Measurements from ENCODE around the gene MEIOSIN. TPM values are rescaled to one million over a fixed set of nuclear protein-coding genes. Genes with fewer than 3 reads are reported as not detected.
A peak's percentile ranks its signal among the peaks of the same experiment; 100 is the strongest.

MEIOSIN gene
- total RNA-seq, 4 donors from 2014 or later, result not detected

- H3K27me3 ChIP-seq, result no peaks in the 10 kb centered on the region
- no peak overlapping the region for H3K27ac ChIP-seq
- H3K4me1 ChIP-seq, result peaks cover 0 to 6% (median 0%) of the 10 kb centered on the region in 4 donors
- no peaks in the 10 kb centered on the region for H3K9me3 ChIP-seq
- H3K4me3 ChIP-seq, result no peak overlapping the region
- DNase-seq, result no peak
- TF ChIP-seq POLR2A (IDR thresholded peaks at IDR 0.05), result no peak
- no peak for TF ChIP-seq CTCF (IDR thresholded peaks at IDR 0.05)
- H3K36me3 ChIP-seq, result no peaks in the 10 kb centered on the region
Measured at GRCh38 chr19:45800070-45800553, 66.9 kb downstream of the MEIOSIN start.

- no peaks in the 10 kb centered on the region for H3K36me3 ChIP-seq
- no peak overlapping the region for H3K4me3 ChIP-seq
- TF ChIP-seq CTCF (IDR thresholded peaks at IDR 0.05) (no peak), POLR2A (IDR thresholded peaks at IDR 0.05) (no peak)
- DNase-seq, result no peak
- no peaks in the 10 kb centered on the region for H3K27me3 ChIP-seq
- H3K9me3 ChIP-seq, result no peaks in the 10 kb centered on the region
- H3K27ac ChIP-seq, result no peak overlapping the region
- H3K4me1 ChIP-seq, result peaks cover 0 to 6% (median 0%) of the 10 kb centered on the region in 4 donors
Measured at GRCh38 chr19:45801603-45802175, 68.5 kb downstream of the MEIOSIN start.

- TF ChIP-seq POLR2A (IDR thresholded peaks at IDR 0.05) (no peak), CTCF (IDR thresholded peaks at IDR 0.05) (no peak)
- H3K4me1 ChIP-seq, result peaks cover 0 to under 1% (median 0%) of the 10 kb centered on the region in 4 donors
- no peaks in the 10 kb centered on the region for H3K27me3 ChIP-seq
- DNase-seq, result no peak
- no peaks in the 10 kb centered on the region for H3K9me3 ChIP-seq
- no peaks in the 10 kb centered on the region for H3K36me3 ChIP-seq
- no peak overlapping the region for H3K27ac ChIP-seq
- H3K4me3 ChIP-seq, result no peak overlapping the region
Measured at GRCh38 chr19:45804140-45804958, 71.1 kb downstream of the MEIOSIN start.

GRCh38 chr19:45804959-45805230 lies 71.7 kb downstream of the MEIOSIN start:
- no peaks in the 10 kb centered on the region for H3K36me3 ChIP-seq
- TF ChIP-seq POLR2A (IDR thresholded peaks at IDR 0.05), result no peak
- peaks cover 0 to 6% (median 0%) of the 10 kb centered on the region in 4 donors for H3K4me1 ChIP-seq
- H3K27ac ChIP-seq, result no peak overlapping the region
- no peak for DNase-seq
- no peak overlapping the region for H3K4me3 ChIP-seq
- H3K9me3 ChIP-seq, result no peaks in the 10 kb centered on the region
- H3K27me3 ChIP-seq, result no peaks in the 10 kb centered on the region

GRCh38 chr19:45805719-45806118 lies 72.5 kb downstream of the MEIOSIN start:
- no peaks in the 10 kb centered on the region for H3K9me3 ChIP-seq
- H3K27me3 ChIP-seq, result no peaks in the 10 kb centered on the region
- no peak overlapping the region for H3K4me3 ChIP-seq
- DNase-seq, result no peak
- no peak for TF ChIP-seq CTCF (IDR thresholded peaks at IDR 0.05)
- no peak for TF ChIP-seq POLR2A (IDR thresholded peaks at IDR 0.05)
- H3K36me3 ChIP-seq, result no peaks in the 10 kb centered on the region
- H3K4me1 ChIP-seq, result peaks cover 0 to 6% (median 0%) of the 10 kb centered on the region in 4 donors
- H3K27ac ChIP-seq, result no peak overlapping the region

GRCh38 chr19:45809643-45810159 lies 76.5 kb downstream of the MEIOSIN start:
- H3K36me3 ChIP-seq, result no peaks in the 10 kb centered on the region
- no peak overlapping the region for H3K4me3 ChIP-seq
- no peak for TF ChIP-seq POLR2A (IDR thresholded peaks at IDR 0.05)
- TF ChIP-seq CTCF (IDR thresholded peaks at IDR 0.05), result no peak
- H3K27me3 ChIP-seq, result no peaks in the 10 kb centered on the region
- no peaks in the 10 kb centered on the region for H3K9me3 ChIP-seq
- peak in 1 of 3 donors; percentile 49 for DNase-seq
- peaks cover 0 to 8% (median 0%) of the 10 kb centered on the region in 4 donors for H3K4me1 ChIP-seq
- no peak overlapping the region for H3K27ac ChIP-seq

Measured in Peyer's patch (tissue), 4 donors.